ENCODE data around the gene CCDC13.

Gene CCDC13

GRCh38 chr3:42751609-42752008 lies 21.4 kb downstream of the CCDC13 start:
- DNase-seq (ENCODE audit: low read depth): no peak

- DNase-seq (ENCODE audit: low read depth): no peak
Measured at GRCh38 chr3:42750834-42751233, 22.2 kb downstream of the CCDC13 start.

- DNase-seq (ENCODE audit: low read depth): no peak
Measured at GRCh38 chr3:42749753-42750231, 23.3 kb downstream of the CCDC13 start.

DNA sequence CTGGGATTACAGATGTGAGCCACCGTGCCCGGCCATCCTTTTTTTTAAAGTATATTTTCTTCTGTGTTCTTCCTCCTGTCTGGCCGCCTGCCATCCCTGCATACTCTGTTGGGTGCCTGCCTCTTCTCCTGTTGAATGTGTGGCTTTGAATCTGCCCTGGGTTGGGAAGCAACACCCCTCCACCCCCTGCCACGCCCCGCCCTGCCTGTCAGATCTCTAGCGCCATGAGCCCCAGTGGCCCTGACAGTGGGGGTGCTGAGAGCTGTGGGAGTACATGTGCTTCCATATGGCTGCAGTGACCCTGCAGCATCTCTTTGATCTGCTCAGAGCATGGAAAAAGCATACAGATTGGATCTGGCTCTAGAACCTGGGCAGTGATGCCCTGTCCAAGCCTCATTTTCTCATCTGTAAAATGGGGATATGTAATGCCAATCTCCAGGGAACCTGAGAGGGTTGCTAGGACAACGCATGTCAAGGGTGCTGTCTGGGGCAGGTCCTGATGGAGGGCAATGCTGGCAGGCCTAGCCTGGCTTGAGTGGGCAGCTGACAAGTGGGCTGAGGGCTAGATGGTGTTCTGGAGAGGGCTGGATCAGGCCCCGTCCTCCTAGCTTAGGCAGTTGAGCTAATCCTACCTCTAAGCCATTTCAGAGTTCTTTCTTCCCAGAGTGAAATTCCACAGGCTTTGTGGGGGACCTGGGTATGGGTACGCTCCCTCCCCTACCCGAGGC lies 23.9 kb downstream of the CCDC13 start:
- no peak for DNase-seq (ENCODE audit: low read depth)

DNA sequence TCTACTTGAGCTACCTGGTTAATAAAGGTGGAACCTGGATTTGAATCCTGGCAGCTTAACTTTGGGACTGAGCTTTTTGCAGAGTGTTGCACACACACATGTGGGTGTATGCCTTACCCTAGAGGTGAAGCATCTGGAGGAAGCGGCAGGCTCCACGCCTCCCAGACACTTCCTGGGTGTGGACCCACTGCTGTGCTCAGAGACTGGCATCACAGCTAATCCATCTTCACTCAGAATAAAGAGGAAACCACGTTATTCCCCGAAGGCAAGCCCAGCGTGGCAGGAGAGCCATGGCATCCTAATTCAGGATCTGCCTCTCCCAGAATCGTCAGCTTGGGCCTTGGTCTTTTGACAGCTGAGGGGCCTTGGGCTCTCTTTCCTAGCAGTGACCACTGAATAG lies 25.5 kb downstream of the CCDC13 start:
- DNase-seq (ENCODE audit: low read depth): no peak

GRCh38 chr3:42746455-42747450 lies 26.3 kb downstream of the CCDC13 start:
- no peak for DNase-seq (ENCODE audit: low read depth)

GRCh38 chr3:42745776-42746454 lies 27.1 kb downstream of the CCDC13 start:
- no peak for DNase-seq (ENCODE audit: low read depth)

GRCh38 chr3:42745291-42745745 lies 27.7 kb downstream of the CCDC13 start:
- no peak for DNase-seq (ENCODE audit: low read depth)

DNA sequence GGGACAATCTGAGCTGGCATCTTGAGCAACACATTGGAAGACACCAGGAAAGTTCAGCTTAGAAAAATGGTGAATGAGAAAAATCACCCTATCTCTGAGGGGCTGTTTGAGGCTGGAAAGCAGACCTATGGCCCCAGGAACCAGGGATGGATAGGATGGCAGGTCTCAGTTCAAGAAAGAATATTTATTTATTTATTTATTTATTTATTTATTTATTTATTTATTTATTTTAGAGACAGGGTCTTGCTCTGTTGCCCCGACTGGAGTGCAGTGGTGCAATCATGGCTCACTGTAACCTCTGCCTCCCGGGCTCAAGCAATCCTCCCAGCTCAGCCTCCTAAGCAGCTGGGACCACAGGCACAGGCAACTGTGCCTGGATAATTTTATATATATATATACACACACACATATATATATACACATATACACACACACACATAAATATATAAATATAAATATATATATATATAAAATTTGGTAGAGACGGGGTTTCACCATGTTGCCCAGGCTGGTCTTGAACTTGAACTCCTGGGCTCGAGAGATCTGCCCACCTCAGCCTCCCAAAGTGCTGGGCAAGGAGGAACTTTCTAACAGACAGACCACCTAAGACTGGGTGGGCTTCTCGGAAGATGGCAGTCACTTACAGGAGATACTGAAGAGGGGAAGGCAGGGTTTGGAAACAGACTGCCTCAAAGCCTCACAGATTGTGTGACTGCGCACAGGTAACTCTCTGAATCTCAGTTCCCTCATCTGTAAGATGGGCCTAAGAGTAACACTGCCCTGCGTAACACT lies 29.7 kb downstream of the CCDC13 start:
- DNase-seq (ENCODE audit: low read depth): no peak

- DNase-seq (ENCODE audit: low read depth): no peak
Measured at GRCh38 chr3:42742688-42743087, 30.4 kb downstream of the CCDC13 start.

DNA sequence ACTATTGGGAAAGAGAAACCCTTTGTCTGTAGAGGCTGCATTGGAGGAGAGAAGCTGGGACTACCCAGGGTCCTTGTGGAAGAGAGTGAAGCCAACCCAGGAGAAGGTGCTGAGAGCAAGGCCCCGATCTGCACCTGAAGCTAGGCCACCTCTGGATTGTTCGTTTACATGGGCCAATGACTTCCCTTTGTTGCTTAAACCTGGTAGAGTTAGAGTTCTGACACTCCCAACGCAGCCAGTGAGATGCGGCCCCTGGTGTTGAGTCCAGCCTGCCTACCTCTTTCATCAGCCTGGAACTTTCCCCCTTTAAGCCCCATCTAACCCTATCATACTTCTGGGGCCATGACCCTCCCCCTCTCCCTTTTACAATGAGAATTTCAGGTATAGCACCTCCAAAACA lies 30.8 kb downstream of the CCDC13 start:
- no peak for DNase-seq (ENCODE audit: low read depth)

DNA sequence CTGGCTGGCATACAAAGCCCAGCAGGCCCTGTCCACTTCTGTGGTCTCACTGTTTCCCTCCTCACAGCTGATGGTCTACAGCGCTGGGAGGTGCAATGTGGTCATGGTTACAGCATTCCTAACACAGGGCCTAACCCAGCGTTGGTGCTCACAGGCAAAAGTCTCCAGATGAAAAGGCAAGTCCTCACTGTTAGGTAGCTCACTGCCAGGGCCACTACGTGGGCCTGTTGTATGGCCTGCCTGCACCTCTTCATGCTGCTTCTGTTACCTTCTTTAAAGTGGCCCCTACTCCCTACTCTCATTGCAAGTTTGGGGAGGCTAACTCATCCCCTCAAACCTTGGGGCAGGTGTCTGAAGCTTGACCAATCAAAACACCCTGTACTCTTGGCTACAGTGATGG lies 31.3 kb downstream of the CCDC13 start:
- no peak for DNase-seq (ENCODE audit: low read depth)

DNA sequence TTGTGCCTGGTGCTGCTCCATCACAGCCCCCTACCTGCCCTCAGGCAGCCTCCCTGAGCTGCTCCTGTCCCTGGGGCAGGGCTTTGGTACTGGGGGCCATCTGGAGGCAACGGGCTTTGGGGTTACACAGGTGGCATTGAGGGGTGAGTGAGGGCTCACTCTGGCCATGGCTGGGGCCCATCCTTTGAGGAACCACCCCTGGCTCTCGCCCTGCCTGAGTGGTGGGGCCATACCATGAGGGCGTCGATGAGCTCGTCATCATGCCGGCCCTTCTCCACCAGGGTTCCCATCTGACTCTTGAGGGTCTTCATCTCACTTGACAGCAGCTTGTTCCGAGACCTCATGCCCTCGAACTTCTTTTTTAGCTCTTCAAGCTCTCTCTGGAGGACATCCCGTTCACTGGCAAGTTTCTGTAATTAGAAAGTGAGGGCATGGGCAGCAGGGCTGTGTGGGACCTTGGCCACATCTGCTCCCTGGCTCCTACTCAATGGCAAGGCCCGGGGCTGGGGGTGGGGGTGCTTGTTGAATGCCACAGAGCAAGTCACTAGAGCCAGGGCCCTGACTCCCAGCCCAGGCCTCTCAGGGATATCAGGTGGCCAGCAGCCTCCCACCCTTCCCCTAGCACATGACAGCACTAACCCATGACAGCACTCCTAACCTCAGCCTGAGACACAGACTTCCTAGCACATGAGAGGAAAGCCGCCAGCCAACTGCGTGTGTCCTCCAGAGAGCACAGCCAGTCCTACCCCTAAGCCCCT lies 33.5 kb downstream of the CCDC13 start:
- DNase-seq (ENCODE audit: low read depth): no peak

- no peak for DNase-seq (ENCODE audit: low read depth)
Measured at GRCh38 chr3:42736531-42736930, 36.5 kb downstream of the CCDC13 start.

- DNase-seq (ENCODE audit: low read depth): no peak
Measured at GRCh38 chr3:42736081-42736480, 37.0 kb downstream of the CCDC13 start.

DNA sequence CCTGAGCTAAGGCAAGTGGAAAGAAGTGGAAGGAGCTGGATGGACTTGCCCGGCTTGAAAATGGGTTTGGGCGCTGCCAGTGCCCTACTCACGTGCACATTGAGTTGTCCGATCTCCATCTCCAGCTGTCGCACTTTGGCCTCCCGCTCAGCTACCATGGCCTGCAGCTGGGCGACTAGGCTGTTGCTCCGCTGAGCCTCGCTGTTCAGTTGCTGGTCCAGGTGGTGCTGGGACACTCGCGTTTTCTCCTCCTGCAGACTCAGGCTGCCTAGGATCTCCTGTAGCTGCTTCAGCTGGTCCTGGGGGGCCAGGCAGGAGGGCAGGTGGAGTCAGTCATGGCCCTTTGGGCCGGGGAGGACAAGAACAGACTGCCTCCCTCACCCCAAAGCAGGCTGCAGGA lies 37.4 kb downstream of the CCDC13 start:
- no peak for DNase-seq (ENCODE audit: low read depth)

GRCh38 chr3:42735019-42735418 lies 38.0 kb downstream of the CCDC13 start:
- DNase-seq (ENCODE audit: low read depth): no peak

- DNase-seq (ENCODE audit: low read depth): no peak
Measured at GRCh38 chr3:42734263-42734860, 38.7 kb downstream of the CCDC13 start.

DNA sequence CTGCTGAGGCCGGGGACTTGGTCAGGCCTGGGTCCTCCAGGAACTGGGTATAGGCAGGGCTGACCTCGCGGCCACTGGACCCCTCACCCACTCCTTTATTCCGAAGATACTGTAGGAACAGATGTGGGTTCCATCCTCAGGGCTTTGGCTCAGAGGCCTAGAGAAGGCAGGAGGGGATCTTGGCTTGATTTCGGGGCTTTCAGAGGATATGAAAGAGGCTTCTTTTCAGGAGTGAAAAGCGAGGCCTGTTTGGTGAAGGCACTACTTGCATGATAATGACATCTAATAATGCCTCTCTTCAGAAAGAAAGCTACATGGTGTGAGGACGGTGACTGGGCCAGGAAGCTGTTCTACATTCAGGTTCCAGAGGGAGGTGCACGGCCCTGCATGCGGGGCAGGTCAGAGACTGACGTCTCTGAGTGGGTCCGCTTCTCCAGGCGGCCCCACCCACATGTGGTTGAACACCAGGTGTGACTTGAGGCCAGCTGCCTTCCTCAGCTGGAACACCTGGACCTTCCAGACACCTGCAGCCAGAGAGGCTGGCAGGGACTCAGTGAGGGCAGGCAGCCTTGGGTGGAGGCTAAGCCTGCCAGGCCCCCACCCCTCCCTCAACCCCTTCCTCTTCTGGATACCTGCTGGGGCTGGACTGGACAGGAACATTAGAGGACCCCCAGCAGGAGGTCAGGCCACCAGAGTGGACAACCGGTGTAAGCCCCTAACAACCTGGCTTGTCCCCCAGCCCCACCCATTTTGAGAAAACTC lies 39.4 kb downstream of the CCDC13 start:
- no peak for DNase-seq (ENCODE audit: low read depth)
